K562 (cell line): ENCODE measurements around the gene ATP2B1. TPM values are rescaled to one million over a fixed set of nuclear protein-coding genes. Genes with fewer than 3 reads are reported as not detected.
A peak's percentile ranks its signal among the peaks of the same experiment; 100 is the strongest.

Experiments used
- ATAC-seq: fragments of 200-7000 bp; cut with Tn5 transposase; 3 replicates; pipeline ENCODE4 v1.9.1; 2020; ENCODE audit warnings: moderate library complexity
- BruUV-seq: library from RNA; stranded (reverse); fragments of 400-500 nt; replicated peaks from 2 replicates; lab custom pipeline; 2021; lab: Mats Ljungman, UMichigan
- CTCF ChIA-PET: fragments of 300-600 bp; formaldehyde crosslinking; extraction: SDS; loops from one replicate; lab custom pipeline; 2021; ENCODE audit warnings: low intra/inter-chr PET ratio; lab: Yijun Ruan, JAX
- POLR2A ChIA-PET: fragments of 300-600, 350-650 bp; sonication (Branson Sonifier 250); formaldehyde crosslinking; extraction: SDS; loops from one replicate; lab custom pipeline; 2021; ENCODE audit warnings: antibody characterized with exemption, inconsistent platforms; lab: Yijun Ruan, JAX
- DNase-seq, 4 experiments: peaks; one replicate each; pipeline versions ENCODE4 v3.0.0 to v3.0.0-alpha.2; 2011 to 2018; ENCODE audit warnings: low spot score in 3 of 4, mixed read lengths in 3 of 4; ENCODE audit errors: extremely low read depth in 1 of 4
- FAIRE-seq: peaks from 2 replicates; lab custom pipeline; 2011; peaks lifted over from hg19 to GRCh38; lab: Jason Lieb, UNC
- H2AFZ ChIP-seq: 2 replicates; pipeline ENCODE4 v1.6.0; 2011; ENCODE audit warnings: low read depth, low read length, control low read depth, inconsistent platforms
- H3K27ac ChIP-seq: fragments of 200-600 bp; 3 replicates; pipeline ENCODE4 v1.8.0; 2011; ENCODE audit warnings: low read depth, mild to moderate bottlenecking, control low read depth, inconsistent platforms, low read length, moderate library complexity, mixed read lengths; ENCODE audit errors: extremely low read depth
- H3K27me3 ChIP-seq, 2 experiments: fragments of 300-600 bp in 1 of 2; 2 replicates in 1 of 2; 3 replicates in 1 of 2; pipeline versions ENCODE4 v1.6.0 to v1.8.0; 2011; ENCODE audit warnings: inconsistent platforms in 2 of 2, low read length in 2 of 2, mild to moderate bottlenecking in 1 of 2, mixed read lengths in 1 of 2, moderate library complexity in 1 of 2; ENCODE audit not compliant: control insufficient read depth in 2 of 2, insufficient read depth in 2 of 2
- H3K36me3 ChIP-seq: fragments of 300-600 bp; 3 replicates; pipeline ENCODE4 v1.8.0; 2011; ENCODE audit warnings: mild to moderate bottlenecking, low read length, inconsistent platforms; ENCODE audit not compliant: control insufficient read depth, insufficient read depth
- H3K4me1 ChIP-seq, 2 experiments: fragments of 200-600 bp in 1 of 2; replicated peaks in 1 of 2; 2 replicates in 1 of 2; 3 replicates in 1 of 2; pipeline versions ENCODE4 v1.5.1 to v1.8.0; 2011; ENCODE audit warnings: inconsistent platforms in 2 of 2, low read length in 2 of 2, mild to moderate bottlenecking in 1 of 2, mixed read lengths in 1 of 2, moderate library complexity in 1 of 2; ENCODE audit not compliant: control insufficient read depth in 2 of 2, insufficient read depth in 2 of 2
- H3K4me2 ChIP-seq: 2 replicates; pipeline ENCODE4 v1.6.1; 2011; ENCODE audit warnings: low read length, control low read depth, inconsistent platforms, mixed read lengths; ENCODE audit not compliant: insufficient read depth
- H3K4me3 ChIP-seq: fragments of 200-600 bp; sonication (generic), shearing (Covaris generic); 2 replicates; pipeline ENCODE4 v1.5.1; 2016; ENCODE audit warnings: control low read depth, inconsistent platforms
- H3K79me2 ChIP-seq: fragments of 200-600 bp; 3 replicates; pipeline ENCODE4 v1.8.0; 2011; ENCODE audit warnings: low read length, inconsistent platforms; ENCODE audit not compliant: control insufficient read depth, insufficient read depth
- H3K9ac ChIP-seq, 2 experiments: 2 replicates each; pipeline versions ENCODE4 v1.6.0 to v1.6.1; 2011; ENCODE audit warnings: low read depth in 2 of 2, low read length in 2 of 2, control low read depth in 1 of 2, inconsistent platforms in 1 of 2, mild to moderate bottlenecking in 1 of 2, mixed read lengths in 1 of 2; ENCODE audit not compliant: insufficient read depth in 1 of 2
- H3K9me1 ChIP-seq: one replicate; pipeline ENCODE4 v1.6.0; 2011; ENCODE audit warnings: inconsistent platforms, mild to moderate bottlenecking, low read length, moderate library complexity; ENCODE audit not compliant: control insufficient read depth, insufficient read depth
- H3K9me3 ChIP-seq: replicated peaks from 2 replicates; pipeline ENCODE4 v1.5.1; 2011; ENCODE audit warnings: low read depth, low read length, inconsistent platforms; ENCODE audit not compliant: control insufficient read depth, insufficient read depth
- H4K20me1 ChIP-seq: replicated peaks from 2 replicates; pipeline ENCODE4 v1.6.1; 2011; ENCODE audit warnings: low read length, inconsistent platforms, mixed read lengths; ENCODE audit not compliant: control insufficient read depth, insufficient read depth
- CTBP1 ChIP-seq: fragments of 450-650 bp; IDR thresholded peaks from 2 replicates; pipeline ENCODE4 v1.6.1; 2016; ENCODE audit warnings: borderline replicate concordance
- DPF2 ChIP-seq: fragments of 450-650 bp; IDR thresholded peaks from 2 replicates; pipeline ENCODE4 v1.6.1; 2016
- FOSL1 ChIP-seq: fragments of 200-800 bp; sonication (Bioruptor generic); conservative IDR thresholded peaks from 2 replicates; pipeline ENCODE4 v1.6.1; 2016; ENCODE audit warnings: missing genetic modification characterization, missing compliant biosample characterization
- HNRNPL ChIP-seq: fragments of 200-400 bp; formaldehyde crosslinking; IDR thresholded peaks from 2 replicates; pipeline ENCODE4 v1.6.1; 2017; ENCODE audit warnings: low read depth, mild to moderate bottlenecking, low read length
- KLF10 ChIP-seq: fragments of 250-450 bp; sonication (Bioruptor Pico); IDR thresholded peaks from 2 replicates; pipeline ENCODE4 v1.6.1; 2021; ENCODE audit warnings: matching md5 sums
- LCOR ChIP-seq: sonication (generic); formaldehyde crosslinking; IDR thresholded peaks from 2 replicates; pipeline ENCODE4 v1.8.0; 2022; ENCODE audit warnings: mild to moderate bottlenecking, missing genetic modification reagents
- MAFK ChIP-seq: IDR thresholded peaks from 2 replicates; pipeline ENCODE4 v1.6.1; 2011; ENCODE audit warnings: low read length, improper control_type of control experiment
- SIX5 ChIP-seq, 2 experiments: IDR thresholded peaks; 2 replicates each; pipeline ENCODE4 v1.6.1; 2011; ENCODE audit warnings: low read length in 2 of 2, borderline replicate concordance in 1 of 2, low read depth in 1 of 2, mild to moderate bottlenecking in 1 of 2, moderate library complexity in 1 of 2; ENCODE audit not compliant: insufficient read depth in 1 of 2
- SMARCA5 ChIP-seq: fragments of 450-650 bp; IDR thresholded peaks from 2 replicates; pipeline ENCODE4 v1.6.1; 2016
- TEAD1 ChIP-seq, 2 experiments: fragments of 450-650 bp in 1 of 2; sonication (generic) in 1 of 2; formaldehyde crosslinking; IDR thresholded peaks; 2 replicates each; pipeline versions ENCODE4 v1.4.0 to v1.8.0; 2020 to 2022; ENCODE audit warnings: mild to moderate bottlenecking in 2 of 2, missing genetic modification reagents in 1 of 2
- TFAM ChIP-seq: fragments of 250-450 bp; sonication (Bioruptor Pico); conservative IDR thresholded peaks from 2 replicates; pipeline ENCODE4 v1.5.0; 2021; ENCODE audit warnings: mild to moderate bottlenecking, moderate library complexity
- ZBED1 ChIP-seq: IDR thresholded peaks from 2 replicates; pipeline ENCODE4 v1.6.1; 2014
- ZNF589 ChIP-seq: fragments of 200-800 bp; sonication (Bioruptor generic); IDR thresholded peaks from 2 replicates; pipeline ENCODE4 v1.6.1; 2016; ENCODE audit warnings: low read depth, missing genetic modification characterization, missing compliant biosample characterization
- WGBS: fragments of 100-300 bp; shearing (Covaris generic); methylation state at CpG from one replicate; pipeline ENCODE4 v1.1.6; 2016; ENCODE audit warnings: low coverage, mixed read lengths; ENCODE audit not compliant: insufficient coverage; ENCODE audit errors: missing lambda C conversion rate; 5-methylcytosine and 5-hydroxymethylcytosine counted together
- in situ Hi-C: fragments of 300-500 bp; cut with MboI; formaldehyde crosslinking; loops from 4 replicates; pipeline ENCODE4 v1.15.0; 2018; ENCODE audit warnings: inconsistent platforms, mixed read lengths
- intact Hi-C: fragments of 100-400 bp; cut with micrococcal nuclease; formaldehyde crosslinking; loops from 2 replicates; pipeline ENCODE4 v1.14.2; 2022
- polyA plus RNA-seq, 8 experiments: library from polyadenylated mRNA; depleted of rRNA in 4 of 8; stranded (reverse) in 5 of 8; unstranded in 3 of 8; fragments of >200 nt; fragmentation: Nextera tagmentation in 2 of 8; fragmentation: Illumina TruSeq in 1 of 8; extraction: Ambion mirVana in 2 of 8; extraction: Trizol in 1 of 8; gene quantifications; 2 replicates each; pipeline versions ENCODE4 v1.2.1 to v1.2.3, GENCODE V29; 2011 to 2014; ENCODE audit warnings: inconsistent platforms in 1 of 8, missing spikeins in 1 of 8
- total RNA-seq, 7 experiments: library from RNA; depleted of rRNA in 6 of 7; stranded (reverse); fragments of >200 nt in 6 of 7; fragmentation: Illumina TruSeq in 2 of 7; extraction: Trizol in 2 of 7; gene quantifications; 2 replicates each; pipeline versions ENCODE4 v1.2.1 to v1.2.3, GENCODE V29; 2011 to 2021; ENCODE audit warnings: low replicate concordance in 1 of 7

Gene ATP2B1
- total and polyA plus RNA-seq, 9 of the 15 experiments (the other 6 are each of a cell fraction or from before 2014, with no cell fraction given): 8.6 to 39.0 (median 27.8) TPM

DNA sequence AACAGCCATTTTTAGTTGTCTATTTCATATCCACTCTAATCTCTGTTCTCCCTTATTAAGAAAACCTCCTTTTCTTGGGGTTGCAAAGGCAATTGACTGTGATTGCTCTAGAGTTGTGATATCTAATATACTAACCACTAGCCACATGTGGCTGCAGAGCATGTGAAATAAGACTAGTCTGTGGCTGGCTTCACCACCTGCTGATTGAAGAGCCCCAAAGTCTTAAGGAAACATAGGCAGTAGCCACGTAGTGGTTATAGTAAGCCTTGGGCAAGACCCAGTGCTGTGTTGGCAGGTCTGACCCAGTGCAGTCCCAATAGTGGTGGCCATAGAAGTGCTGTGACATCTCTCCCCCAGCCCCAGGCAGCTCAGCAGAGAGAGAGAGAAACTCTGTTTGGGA lies 28.4 kb upstream of the ATP2B1 start:
- H3K4me1 ChIP-seq: peaks cover 0 to 10% of the 10 kb centered on the region in 2 experiments; a peak in 2 of 5 replicates
- no peaks in the 10 kb centered on the region for H4K20me1 ChIP-seq
- H3K9me3 ChIP-seq: no peaks in the 10 kb centered on the region
- intact Hi-C loops: no loop called here
- H3K9me1 ChIP-seq: no peaks in the 10 kb centered on the region
- CTCF ChIA-PET: no interaction called here
- H3K4me3 ChIP-seq: no peak overlapping the region
- WGBS: 0% methylated on average over 1 of the region's 1 CpG
- H3K36me3 ChIP-seq: no peaks in the 10 kb centered on the region
- no peak overlapping the region for H3K27ac ChIP-seq
- FAIRE-seq: no peak
- H3K4me2 ChIP-seq: no peak overlapping the region
- TF ChIP-seq MAFK (no peak), TFAM (CRISPR knock-in tag) (no peak), KLF10 (no peak), SIX5 (IDR thresholded peaks at IDR 0.05; ENCODE audit: borderline replicate concordance in 1 of 2, insufficient read depth in 1 of 2, low read depth in 1 of 2, low read length in 2 of 2) (no peak)
- no peak for ATAC-seq
- H3K9ac ChIP-seq: no peak overlapping the region
- no peak for DNase-seq
- BruUV-seq: no TSS peak
- POLR2A ChIA-PET: no interaction called here
- no peaks in the 10 kb centered on the region for H3K27me3 ChIP-seq
- no peaks in the 10 kb centered on the region for H3K79me2 ChIP-seq
- H2AFZ ChIP-seq: no peak overlapping the region
- in situ Hi-C loops: no loop called here

DNA sequence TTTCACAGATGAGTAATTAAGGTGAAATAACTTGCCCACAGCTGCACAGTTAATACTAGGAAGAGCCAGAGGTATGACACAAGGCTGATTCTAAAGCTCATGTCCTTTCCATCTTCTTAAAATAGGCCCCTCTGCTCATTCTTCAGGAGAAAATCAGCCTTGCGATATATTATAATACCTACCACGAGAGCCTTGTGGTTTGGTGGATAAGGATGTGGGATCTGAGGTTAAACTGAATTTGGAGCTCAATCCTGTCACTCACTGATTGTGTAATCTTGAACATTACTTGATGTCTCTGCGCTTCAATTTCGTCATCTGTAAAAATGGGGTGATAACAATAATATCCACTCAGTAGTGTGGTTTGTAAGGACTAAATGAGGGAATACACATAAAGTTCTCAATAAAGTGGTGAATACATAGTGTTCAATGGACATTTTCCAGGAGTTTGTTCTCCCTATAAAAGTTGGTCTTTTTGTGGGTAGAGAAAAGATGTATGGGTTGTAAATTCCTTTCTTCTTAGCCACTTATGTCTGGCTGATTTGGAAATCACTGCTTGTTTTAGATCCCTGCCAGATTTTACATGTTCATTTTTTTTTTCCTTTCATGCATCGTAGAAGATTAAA lies 25.1 kb upstream of the ATP2B1 start:
- Histone ChIP-seq H3K36me3 (no peaks in the 10 kb centered on the region), H3K27me3 (no peaks in the 10 kb centered on the region), H3K4me3 (no peak overlapping the region), H3K9ac (no peak overlapping the region), H4K20me1 (no peaks in the 10 kb centered on the region), H3K27ac (no peak overlapping the region), H3K9me1 (no peaks in the 10 kb centered on the region), H3K4me1 (peaks cover 0 to 12% of the 10 kb centered on the region in 2 experiments; a peak in 4 of 5 replicates), H3K79me2 (no peaks in the 10 kb centered on the region), H2AFZ (no peak overlapping the region), H3K4me2 (no peak overlapping the region), H3K9me3 (no peaks in the 10 kb centered on the region)
- in situ Hi-C loops: no loop called here
- peak; percentile 76 for ATAC-seq
- DNase-seq: peak in 2 of 4 experiments; percentile 8 to 46
- no peak for FAIRE-seq
- BruUV-seq: no TSS peak
- intact Hi-C loops: no loop called here
- 6% methylated on average over 5 of the region's 5 CpGs for WGBS
- ChIA-PET CTCF (no interaction called here), POLR2A (no interaction called here)
- no peak for TF ChIP-seq SMARCA5
- TF ChIP-seq ZNF589: peak; percentile 69
- peak; percentile 47; the same call in 1 of the 2 replicates for TF ChIP-seq CTBP1
- peak; percentile 73 for TF ChIP-seq FOSL1 (tag)
- peak; percentile 71; the same call in 1 of the 2 replicates for TF ChIP-seq ZBED1
- TF ChIP-seq TEAD1 (CRISPR knock-in tag; IDR thresholded peaks at IDR 0.05): peak in 1 of 2 experiments; percentile 66; a peak in 1 of 4 replicates
- 0 out of 2 replicates have a peak, but pooled peaks have one; percentile 29 for TF ChIP-seq DPF2
- TF ChIP-seq HNRNPL: no peak
- TF ChIP-seq LCOR (CRISPR knock-in tag): 0 out of 2 replicates have a peak, but pooled peaks have one; percentile 24
